ENCODE measurements around the gene RRBP1. TPM values are rescaled to one million over a fixed set of nuclear protein-coding genes. Genes with fewer than 3 reads are reported as not detected.
A peak's percentile ranks its signal among the peaks of the same experiment; 100 is the strongest.

Gene RRBP1
- total RNA-seq, 6 experiments from 2014 or later, result 273 to 331 (median 317) TPM

- Mint-ChIP-seq H3K27ac (no peak overlapping the region), H3K9me3 (no peaks in the 10 kb centered on the region), H3K4me3 (no peak overlapping the region), H3K36me3 (ENCODE audit: low read depth) (no peaks in the 10 kb centered on the region), H3K27me3 (ENCODE audit: insufficient read depth) (peaks cover 41% of the 10 kb centered on the region), H3K4me1 (ENCODE audit: low read depth) (no peaks in the 10 kb centered on the region)
- TF ChIP-seq, protein P1, sequence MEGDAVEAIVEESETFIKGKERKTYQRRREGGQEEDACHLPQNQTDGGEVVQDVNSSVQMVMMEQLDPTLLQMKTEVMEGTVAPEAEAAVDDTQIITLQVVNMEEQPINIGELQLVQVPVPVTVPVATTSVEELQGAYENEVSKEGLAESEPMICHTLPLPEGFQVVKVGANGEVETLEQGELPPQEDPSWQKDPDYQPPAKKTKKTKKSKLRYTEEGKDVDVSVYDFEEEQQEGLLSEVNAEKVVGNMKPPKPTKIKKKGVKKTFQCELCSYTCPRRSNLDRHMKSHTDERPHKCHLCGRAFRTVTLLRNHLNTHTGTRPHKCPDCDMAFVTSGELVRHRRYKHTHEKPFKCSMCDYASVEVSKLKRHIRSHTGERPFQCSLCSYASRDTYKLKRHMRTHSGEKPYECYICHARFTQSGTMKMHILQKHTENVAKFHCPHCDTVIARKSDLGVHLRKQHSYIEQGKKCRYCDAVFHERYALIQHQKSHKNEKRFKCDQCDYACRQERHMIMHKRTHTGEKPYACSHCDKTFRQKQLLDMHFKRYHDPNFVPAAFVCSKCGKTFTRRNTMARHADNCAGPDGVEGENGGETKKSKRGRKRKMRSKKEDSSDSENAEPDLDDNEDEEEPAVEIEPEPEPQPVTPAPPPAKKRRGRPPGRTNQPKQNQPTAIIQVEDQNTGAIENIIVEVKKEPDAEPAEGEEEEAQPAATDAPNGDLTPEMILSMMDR (IDR thresholded peaks at IDR 0.05), result no peak
- DNase-seq, result no peak
Measured at GRCh38 chr20:17726902-17727301, 44.9 kb upstream of the RRBP1 start.

DNA sequence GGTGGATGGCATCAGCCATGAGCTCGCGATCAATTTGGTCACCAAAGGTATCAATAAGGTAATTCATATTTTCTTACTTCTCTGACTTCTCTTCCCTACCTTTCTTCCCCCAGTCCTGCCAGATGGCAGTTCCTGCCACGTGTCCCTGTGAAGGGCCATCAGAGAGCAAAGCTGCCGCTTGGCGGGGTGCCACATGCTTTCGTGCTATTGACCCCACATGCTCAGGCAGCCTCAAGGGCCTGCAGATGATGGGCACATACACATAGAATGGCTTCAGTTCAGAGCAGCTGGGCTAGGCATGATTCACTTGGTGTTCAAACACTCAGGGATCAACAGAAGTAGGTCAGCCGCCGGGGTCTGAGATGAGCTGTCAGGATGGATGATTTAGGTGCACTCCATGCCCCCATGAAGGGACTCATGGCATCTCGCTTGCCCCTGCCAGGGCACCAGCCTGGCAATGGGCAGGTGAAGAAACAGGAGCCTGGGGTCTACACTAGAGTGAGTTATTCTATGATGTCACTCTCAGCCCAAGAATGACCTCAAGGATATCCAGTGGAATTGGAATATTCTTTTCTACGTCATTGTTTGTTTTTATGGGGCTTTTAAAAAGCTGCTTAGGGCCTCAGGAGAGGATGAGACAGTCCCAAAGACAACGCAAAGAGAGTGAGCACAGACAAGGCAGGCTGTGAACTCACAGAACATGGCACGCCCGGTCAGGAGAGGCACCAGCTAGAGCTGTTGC lies 43.2 kb upstream of the RRBP1 start:
- Mint-ChIP-seq H3K4me3 (no peak overlapping the region), H3K4me1 (ENCODE audit: low read depth) (no peaks in the 10 kb centered on the region), H3K9me3 (no peaks in the 10 kb centered on the region), H3K27me3 (ENCODE audit: insufficient read depth) (peaks cover 41% of the 10 kb centered on the region), H3K36me3 (ENCODE audit: low read depth) (no peaks in the 10 kb centered on the region), H3K27ac (no peak overlapping the region)
- TF ChIP-seq, protein P1 (IDR thresholded peaks at IDR 0.05), result no peak
- DNase-seq, result no peak

DNA sequence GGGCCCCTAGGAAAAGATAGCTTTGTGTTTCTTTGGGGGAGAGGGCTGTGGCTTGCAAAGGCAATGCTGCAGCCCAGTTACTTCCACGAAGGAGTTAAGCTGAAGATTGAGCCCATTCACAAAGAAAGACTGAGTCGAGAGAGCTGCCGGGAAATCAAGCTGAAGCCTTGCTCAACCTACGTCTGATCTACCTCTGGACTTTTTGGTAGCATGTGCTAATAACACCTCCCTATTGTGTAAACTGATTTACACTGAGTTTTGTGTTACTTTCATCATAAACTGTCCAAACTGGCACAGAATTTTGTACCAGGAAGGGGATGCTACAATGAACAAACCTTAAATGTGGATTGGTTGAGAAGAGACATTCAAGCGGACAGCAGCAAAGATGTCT lies 41.3 kb upstream of the RRBP1 start:
- no peak overlapping the region for H3K4me3 Mint-ChIP-seq
- no peak for DNase-seq
- H3K9me3 Mint-ChIP-seq, result no peaks in the 10 kb centered on the region
- TF ChIP-seq, protein P1 (IDR thresholded peaks at IDR 0.05), result no peak
- H3K36me3 Mint-ChIP-seq (ENCODE audit: low read depth), result no peaks in the 10 kb centered on the region
- peaks cover 29% of the 10 kb centered on the region for H3K27me3 Mint-ChIP-seq (ENCODE audit: insufficient read depth)
- H3K27ac Mint-ChIP-seq, result no peak overlapping the region
- no peaks in the 10 kb centered on the region for H3K4me1 Mint-ChIP-seq (ENCODE audit: low read depth)

GRCh38 chr20:17722493-17723300 lies 40.7 kb upstream of the RRBP1 start:
- no peak overlapping the region for H3K4me3 Mint-ChIP-seq
- H3K4me1 Mint-ChIP-seq (ENCODE audit: low read depth), result no peaks in the 10 kb centered on the region
- DNase-seq, result no peak
- H3K9me3 Mint-ChIP-seq, result no peaks in the 10 kb centered on the region
- H3K36me3 Mint-ChIP-seq (ENCODE audit: low read depth), result no peaks in the 10 kb centered on the region
- TF ChIP-seq, protein P1 (IDR thresholded peaks at IDR 0.05), result no peak
- peaks cover 24% of the 10 kb centered on the region for H3K27me3 Mint-ChIP-seq (ENCODE audit: insufficient read depth)
- no peak overlapping the region for H3K27ac Mint-ChIP-seq

GRCh38 chr20:17721802-17722486 lies 39.9 kb upstream of the RRBP1 start:
- H3K27me3 Mint-ChIP-seq (ENCODE audit: insufficient read depth), result peaks cover 21% of the 10 kb centered on the region
- H3K9me3 Mint-ChIP-seq, result no peaks in the 10 kb centered on the region
- H3K4me3 Mint-ChIP-seq, result no peak overlapping the region
- no peak overlapping the region for H3K27ac Mint-ChIP-seq
- H3K36me3 Mint-ChIP-seq (ENCODE audit: low read depth), result no peaks in the 10 kb centered on the region
- DNase-seq, result no peak
- TF ChIP-seq, protein P1 (IDR thresholded peaks at IDR 0.05), result peak; percentile 52
- no peaks in the 10 kb centered on the region for H3K4me1 Mint-ChIP-seq (ENCODE audit: low read depth)

Data from HFFc6 (cell line).